Endothelial cell of umbilical vein (primary cell): ENCODE results near the gene OLA1. TPM values are rescaled to one million over a fixed set of nuclear protein-coding genes. Genes with fewer than 3 reads are reported as not detected.

Source experiments
- BruUV-seq: library from RNA; stranded (reverse); fragments of 400-500 nt; replicated peaks from 2 replicates; lab custom pipeline; 2021; lab: Mats Ljungman, UMichigan
- CTCF ChIA-PET: fragments of 300-600, 350-600 bp; sonication (Branson Sonifier 250); formaldehyde crosslinking; loops from one replicate; lab custom pipeline; 2021; ENCODE audit warnings: antibody characterized with exemption, inconsistent platforms; lab: Charles Lee
- POLR2A ChIA-PET: fragments of 300-600, 350-600 bp; sonication (Branson Sonifier 250); formaldehyde crosslinking; loops from one replicate; lab custom pipeline; 2021; ENCODE audit warnings: antibody characterized with exemption, inconsistent platforms; lab: Charles Lee
- DNase-seq: peaks from one replicate; pipeline ENCODE4 v3.0.0-alpha.2; 2011; ENCODE audit warnings: low read depth, low spot score
- FAIRE-seq: peaks from 2 replicates; lab custom pipeline; 2011; peaks lifted over from hg19 to GRCh38; lab: Jason Lieb, UNC
- H2AFZ ChIP-seq: 2 replicates; pipeline ENCODE4 v1.6.0; 2012; ENCODE audit warnings: low read depth, low read length, control low read depth, inconsistent platforms
- H3K27ac ChIP-seq: 2 replicates; pipeline ENCODE4 v1.5.1; 2011; ENCODE audit warnings: low read depth, mild to moderate bottlenecking, control low read depth, low read length, moderate library complexity; ENCODE audit not compliant: insufficient read depth
- H3K27me3 ChIP-seq, 2 experiments: 2 replicates each; pipeline versions ENCODE4 v1.6.0 to v1.6.1; 2011; ENCODE audit warnings: low read length in 2 of 2, mixed read lengths in 1 of 2; ENCODE audit not compliant: control insufficient read depth in 2 of 2, insufficient read depth in 2 of 2
- H3K36me3 ChIP-seq, 2 experiments: 2 replicates in 1 of 2; 3 replicates in 1 of 2; pipeline ENCODE4 v1.5.1; 2011; ENCODE audit warnings: low read length in 2 of 2, mild to moderate bottlenecking in 1 of 2, moderate library complexity in 1 of 2; ENCODE audit not compliant: control insufficient read depth in 2 of 2, insufficient read depth in 2 of 2; ENCODE audit errors: extremely low read depth in 1 of 2
- H3K4me1 ChIP-seq: 3 replicates; pipeline ENCODE4 v1.5.1; 2011; ENCODE audit warnings: mild to moderate bottlenecking, low read length; ENCODE audit not compliant: control insufficient read depth, insufficient read depth; ENCODE audit errors: extremely low read depth
- H3K4me2 ChIP-seq: 2 replicates; pipeline ENCODE4 v1.6.1; 2011; ENCODE audit warnings: low read length, control low read depth, mixed read lengths; ENCODE audit not compliant: insufficient read depth
- H3K4me3 ChIP-seq, 3 experiments: fragments of 200-600 bp in 1 of 3; sonication (generic), shearing (Covaris generic) in 1 of 3; replicated peaks in 1 of 3; 2 replicates each; pipeline ENCODE4 v1.5.1; 2011 to 2016; ENCODE audit warnings: control low read depth in 3 of 3, low read length in 3 of 3, mild to moderate bottlenecking in 2 of 3, inconsistent platforms in 1 of 3, low read depth in 1 of 3, moderate library complexity in 1 of 3; ENCODE audit not compliant: insufficient read depth in 1 of 3
- H3K79me2 ChIP-seq: 2 replicates; pipeline ENCODE4 v1.6.0; 2012; ENCODE audit warnings: low read length, inconsistent platforms; ENCODE audit not compliant: control insufficient read depth, insufficient read depth
- H3K9ac ChIP-seq: replicated peaks from 2 replicates; pipeline ENCODE3; 2011; ENCODE audit warnings: low read length, control low read depth; ENCODE audit not compliant: insufficient read depth; ENCODE audit errors: extremely low read depth
- H3K9me1 ChIP-seq: replicated peaks from 3 replicates; pipeline ENCODE4 v1.6.0; 2011; ENCODE audit warnings: mild to moderate bottlenecking, low read length; ENCODE audit not compliant: control insufficient read depth, insufficient read depth; ENCODE audit errors: extremely low read depth
- H3K9me3 ChIP-seq: replicated peaks from 2 replicates; pipeline ENCODE4 v1.5.1; 2012; ENCODE audit warnings: low read length, inconsistent platforms; ENCODE audit not compliant: control insufficient read depth, insufficient read depth
- H4K20me1 ChIP-seq: replicated peaks from 2 replicates; pipeline ENCODE3; 2011; ENCODE audit warnings: mild to moderate bottlenecking, low read length; ENCODE audit not compliant: control insufficient read depth, insufficient read depth; ENCODE audit errors: extremely low read depth
- CTCF ChIP-seq, 2 donors: IDR thresholded peaks; 1 replicate in 1 of 2; 2 replicates in 1 of 2; pipeline ENCODE4 v1.5.1; 2011; ENCODE audit warnings: low read length in 2 of 2, mild to moderate bottlenecking in 2 of 2, moderate library complexity in 2 of 2, control low read depth in 1 of 2, inconsistent platforms in 1 of 2, low read depth in 1 of 2; ENCODE audit not compliant: insufficient read depth in 1 of 2; ENCODE audit errors: extremely low read depth in 1 of 2
- EZH2 ChIP-seq: IDR thresholded peaks from 2 replicates; pipeline ENCODE4 v1.6.1; 2012; ENCODE audit warnings: borderline replicate concordance, low read depth, mild to moderate bottlenecking, moderate library complexity, low read length, inconsistent platforms; ENCODE audit not compliant: severe bottlenecking
- FOS ChIP-seq: IDR thresholded peaks from 2 replicates; pipeline ENCODE4 v1.6.1; 2011; ENCODE audit warnings: mild to moderate bottlenecking, low read length, moderate library complexity, borderline replicate concordance; ENCODE audit not compliant: insufficient read depth
- GATA2 ChIP-seq: IDR thresholded peaks from 2 replicates; pipeline ENCODE4 v1.7.0; 2011; ENCODE audit warnings: low read depth, mild to moderate bottlenecking, moderate library complexity, mixed read lengths, low read length; ENCODE audit not compliant: insufficient read length, insufficient read depth
- JUN ChIP-seq: IDR thresholded peaks from 2 replicates; pipeline ENCODE4 v1.6.1; 2011; ENCODE audit warnings: borderline replicate concordance, low read depth; ENCODE audit not compliant: insufficient read length, insufficient read depth
- MAX ChIP-seq: IDR thresholded peaks from 2 replicates; pipeline ENCODE4 v1.6.1; 2011; ENCODE audit not compliant: insufficient read depth, insufficient read length
- MYC ChIP-seq: IDR thresholded peaks from one replicate; pipeline ENCODE4 v1.6.1; 2011; ENCODE audit warnings: mild to moderate bottlenecking, low read depth, low read length
- POLR2A ChIP-seq: IDR thresholded peaks from 2 replicates; pipeline ENCODE4 v1.6.1; 2012; ENCODE audit warnings: low read depth, mild to moderate bottlenecking, control low read depth, low read length
- POLR2AphosphoS5 ChIP-seq: IDR thresholded peaks from 2 replicates; pipeline ENCODE4 v1.6.1; 2012; ENCODE audit warnings: low read depth, mild to moderate bottlenecking, control low read depth, low read length, moderate library complexity; ENCODE audit not compliant: insufficient read depth
- dilution Hi-C: fragments of 300-500 bp; cut with MboI; formaldehyde crosslinking; loops from one replicate; pipeline ENCODE4 v1.15.0; 2019; ENCODE audit warnings: low sequenced_read_pairs; ENCODE audit not compliant: extremely low pct_ligation_motif_present
- intact Hi-C: fragments of 100-400 bp; cut with micrococcal nuclease; formaldehyde crosslinking; loops from one replicate; pipeline ENCODE4 v1.10.0; 2022
- polyA plus RNA-seq, 4 experiments: library from polyadenylated mRNA; depleted of rRNA in 3 of 4; stranded (reverse) in 3 of 4; unstranded in 1 of 4; fragments of >200 nt; gene quantifications; 2 replicates each; pipeline versions ENCODE4 v1.2.1 to v1.2.3, GENCODE V29; 2011 to 2012; ENCODE audit warnings: missing spikeins in 1 of 4
- total RNA-seq: library from RNA; stranded (reverse); gene quantifications from 2 replicates; pipeline ENCODE4 v1.2.3, GENCODE V29; 2021

Gene OLA1
- total and polyA plus RNA-seq, 2 donors (not counting 3 experiments of a cell fraction or from before 2014, with no cell fraction given): 30.6 to 93.9 TPM

GRCh38 chr2:174121612-174122011 lies 126.7 kb downstream of the OLA1 start:
- Histone ChIP-seq H3K27ac (no peak overlapping the region), H3K9me3 (no peaks in the 10 kb centered on the region), H3K4me3 (no peak overlapping the region), H3K27me3 (no peaks in the 10 kb centered on the region), H3K9me1 (peaks cover 3% of the 10 kb centered on the region), H3K79me2 (no peaks in the 10 kb centered on the region), H3K36me3 (no peaks in the 10 kb centered on the region), H3K9ac (no peak overlapping the region), H4K20me1 (no peaks in the 10 kb centered on the region), H3K4me2 (no peak overlapping the region), H2AFZ (no peak overlapping the region), H3K4me1 (peaks cover 48% of the 10 kb centered on the region)
- ChIA-PET CTCF (interaction anchor here (1.3 to 1.6 kb wide), 3 partner anchors 39 to 220 kb away, joined by 3 to 4 read pairs (median 3); no protein-coding TSS in a partner anchor), POLR2A (no interaction called here)
- TF ChIP-seq JUN: peak; percentile 16
- TF ChIP-seq POLR2AphosphoS5: no peak
- FAIRE-seq (no peak), DNase-seq (peak; percentile 34)
- dilution Hi-C loops: no loop called here
- intact Hi-C loops: no loop called here
- BruUV-seq: no TSS peak

GRCh38 chr2:174121175-174121574 lies 127.2 kb downstream of the OLA1 start:
- no peak overlapping the region for H2AFZ ChIP-seq
- ChIA-PET CTCF (interaction anchor here (1.3 to 1.6 kb wide), 4 partner anchors 17 to 220 kb away, joined by 3 to 8 read pairs (median 4); no protein-coding TSS in a partner anchor), POLR2A (no interaction called here)
- no peaks in the 10 kb centered on the region for H3K79me2 ChIP-seq
- no peak for TF ChIP-seq CTCF (IDR thresholded peaks at IDR 0.05; ENCODE audit: extremely low read depth in 1 of 2, insufficient read depth in 1 of 2, low read depth in 1 of 2, low read length in 2 of 2)
- no peak for TF ChIP-seq MYC
- no peak for TF ChIP-seq EZH2
- no peak for TF ChIP-seq JUN
- TF ChIP-seq POLR2A: no peak
- TF ChIP-seq MAX: no peak
- no peak for TF ChIP-seq POLR2AphosphoS5
- TF ChIP-seq FOS: no peak
- TF ChIP-seq GATA2: no peak
- peaks cover 3% of the 10 kb centered on the region for H3K9me1 ChIP-seq
- H3K27me3 ChIP-seq: no peaks in the 10 kb centered on the region
- no peaks in the 10 kb centered on the region for H3K36me3 ChIP-seq
- H3K4me1 ChIP-seq: peaks cover 48% of the 10 kb centered on the region
- H3K9me3 ChIP-seq: no peaks in the 10 kb centered on the region
- H3K4me3 ChIP-seq: no peak overlapping the region
- BruUV-seq: no TSS peak
- no peaks in the 10 kb centered on the region for H4K20me1 ChIP-seq
- dilution Hi-C loops (no loop called here), intact Hi-C loops (no loop called here)
- FAIRE-seq: no peak
- H3K27ac ChIP-seq: no peak overlapping the region
- H3K9ac ChIP-seq: no peak overlapping the region
- no peak overlapping the region for H3K4me2 ChIP-seq
- DNase-seq: peak; percentile 42
